ENCODE results near the gene PDE4D.

- no peak for TF ChIP-seq CTCF (conservative IDR thresholded peaks at IDR 0.05; ENCODE audit: low read depth, low read length)
- TF ChIP-seq POLR2A (IDR thresholded peaks at IDR 0.05; ENCODE audit: low read depth, low read length) = no peak
- TF ChIP-seq RAD21 (IDR thresholded peaks at IDR 0.05; ENCODE audit: low read length) = no peak
- TF ChIP-seq SMC3 (IDR thresholded peaks at IDR 0.05; ENCODE audit: low read depth, low read length) = no peak
- no peak for TF ChIP-seq RFX5 (IDR thresholded peaks at IDR 0.05; ENCODE audit: low read depth, low read length)
Observed at GRCh38 chr5:59337240-59337639, 556.3 kb downstream of the PDE4D start.

Measured in IMR-90 (cell line).